Posterior vena cava (tissue), 2 donors: ENCODE results near the gene TPPP2. TPM values are rescaled to one million over a fixed set of nuclear protein-coding genes. Genes with fewer than 3 reads are reported as not detected.
"Not testable (repeated sequence)": the region's sequence is repeated elsewhere in the genome, so short reads cannot be mapped to it uniquely, and the experiment has no call there.

Experiments used
- DNase-seq: peaks from one replicate; pipeline ENCODE4 v3.0.0-alpha.2; 2020; ENCODE audit warnings: low spot score
- intact Hi-C, 2 donors: fragments of 100-400 bp; cut with DNase I; formaldehyde crosslinking; loops; one replicate each; pipeline versions ENCODE4 v1.14.1 to v1.14.2; 2022 to 2023
- total RNA-seq, 2 donors: library from RNA; stranded (reverse); fragmentation: NEBNext Ultra II Directional; extraction: Animal tissue kit (Norgen Biotek cat#: 25700); gene quantifications; one replicate each; pipeline ENCODE4 v1.2.1, GENCODE V29; 2021
- donor health status: DM: yes; HTN: yes; CAD: no.
- donor health status: DM: yes; HTN: yes; CAD: no.

The TPPP2 gene
- total RNA-seq, 2 donors from 2014 or later: not detected

GRCh38 chr14:21033133-21033698 is 3.2 kb downstream of the TPPP2 start:
- intact Hi-C loops: no loop called here
- DNase-seq: no peak

- DNase-seq: no peak
- intact Hi-C loops: no loop called here
Observed at GRCh38 chr14:21034707-21035106, 4.7 kb downstream of the TPPP2 start, which contains the start of gene RNASE13. RNASE13 (minus strand) TSS chr14:21034807; CDS start chr14:21034288, 519 bp downstream.

- DNase-seq: no peak
- intact Hi-C loops: no loop called here
Observed at GRCh38 chr14:21036751-21037150, 6.7 kb downstream of the TPPP2 start.

GRCh38 chr14:21037156-21037555 is 7.1 kb downstream of the TPPP2 start:
- intact Hi-C loops: no loop called here
- no peak for DNase-seq

- DNase-seq: peak; percentile 88
- intact Hi-C loops: loop anchor here in 1 of 2 donors (2.0 kb wide), 1 partner anchor 22 kb away; no protein-coding TSS in a partner anchor
Observed at GRCh38 chr14:21038441-21039422, 8.7 kb downstream of the TPPP2 start.

GRCh38 chr14:21039585-21040369 is 9.8 kb downstream of the TPPP2 start:
- intact Hi-C loops: loop anchor here in 1 of 2 donors (2.0 kb wide), 1 partner anchor 23 kb away; no protein-coding TSS in a partner anchor
- no peak for DNase-seq

GRCh38 chr14:21040370-21040925 is 10.4 kb downstream of the TPPP2 start:
- intact Hi-C loops: no loop called here
- DNase-seq: no peak

- DNase-seq, intact Hi-C loops: not testable (repeated sequence)
Observed at GRCh38 chr14:21040941-21041340, 10.9 kb downstream of the TPPP2 start.

- no peak for DNase-seq
- intact Hi-C loops: no loop called here
Observed at GRCh38 chr14:21041676-21042433, 11.8 kb downstream of the TPPP2 start, which contains the start of gene RNASE7. RNASE7 (plus strand) TSS chr14:21042362; CDS start chr14:21042993, 631 bp downstream.

- DNase-seq: no peak
- intact Hi-C loops: no loop called here
Observed at GRCh38 chr14:21042918-21043317, 12.9 kb downstream of the TPPP2 start.

- DNase-seq: no peak
- intact Hi-C loops: no loop called here
Observed at GRCh38 chr14:21043387-21043973, 13.5 kb downstream of the TPPP2 start.

- intact Hi-C loops: no loop called here
Observed at GRCh38 chr14:21043974-21044618, 14.1 kb downstream of the TPPP2 start.

GRCh38 chr14:21047378-21047781 is 17.4 kb downstream of the TPPP2 start:
- intact Hi-C loops: no loop called here
- no peak for DNase-seq

More at GRCh38 chr14:21043974-21044618, 14.1 kb downstream of the TPPP2 start:
- DNase-seq: no peak

- DNase-seq: no peak
- intact Hi-C loops: no loop called here
Observed at GRCh38 chr14:21048638-21049037, 18.6 kb downstream of the TPPP2 start.

- intact Hi-C loops: no loop called here
- no peak for DNase-seq
Observed at GRCh38 chr14:21049271-21049673, 19.3 kb downstream of the TPPP2 start.

GRCh38 chr14:21050597-21050996 is 20.6 kb downstream of the TPPP2 start:
- intact Hi-C loops: no loop called here
- DNase-seq: no peak
